ENCODE data around the gene PARM1. TPM values are rescaled to one million over a fixed set of nuclear protein-coding genes. Genes with fewer than 3 reads are reported as not detected.

Gene PARM1
- total RNA-seq, 1 donor from 2014 or later: 78.0 TPM

GRCh38 chr4:74948236-74948635 is 15.3 kb downstream of the PARM1 start:
- intact Hi-C loops (cut with DNase I): no loop called here
- Histone ChIP-seq H3K4me3 (no peak overlapping the region), H3K36me3 (no peaks in the 10 kb centered on the region), H3K27ac (peak overlapping the region; percentile 52), H3K4me1 (no peaks in the 10 kb centered on the region), H3K27me3 (no peaks in the 10 kb centered on the region), H3K9me3 (no peaks in the 10 kb centered on the region)
- no peak for TF ChIP-seq CTCF (IDR thresholded peaks at IDR 0.05)
- ATAC-seq (peak; percentile 78), DNase-seq (no peak)

GRCh38 chr4:74950200-74950599 is 17.3 kb downstream of the PARM1 start:
- Histone ChIP-seq H3K27ac (no peak overlapping the region), H3K36me3 (no peaks in the 10 kb centered on the region), H3K4me3 (no peak overlapping the region), H3K9me3 (no peaks in the 10 kb centered on the region), H3K4me1 (no peaks in the 10 kb centered on the region), H3K27me3 (no peaks in the 10 kb centered on the region)
- DNase-seq: no peak
- no peak for ATAC-seq
- intact Hi-C loops (cut with DNase I): no loop called here
- no peak for TF ChIP-seq CTCF (IDR thresholded peaks at IDR 0.05)

- no peaks in the 10 kb centered on the region for H3K4me1 ChIP-seq
- DNase-seq (no peak), ATAC-seq (no peak)
- no peak for TF ChIP-seq CTCF (IDR thresholded peaks at IDR 0.05)
- H3K4me3 ChIP-seq: no peak overlapping the region
- intact Hi-C loops (cut with DNase I): no loop called here
- H3K27me3 ChIP-seq: no peaks in the 10 kb centered on the region
- no peaks in the 10 kb centered on the region for H3K9me3 ChIP-seq
- no peak overlapping the region for H3K27ac ChIP-seq
- no peaks in the 10 kb centered on the region for H3K36me3 ChIP-seq
Measured at GRCh38 chr4:74950882-74951281, 18.0 kb downstream of the PARM1 start.

- intact Hi-C loops (cut with DNase I): no loop called here
- Histone ChIP-seq H3K4me1 (no peaks in the 10 kb centered on the region), H3K4me3 (no peak overlapping the region), H3K36me3 (no peaks in the 10 kb centered on the region), H3K9me3 (no peaks in the 10 kb centered on the region), H3K27ac (no peak overlapping the region), H3K27me3 (no peaks in the 10 kb centered on the region)
- no peak for TF ChIP-seq CTCF (IDR thresholded peaks at IDR 0.05)
- DNase-seq: no peak
- ATAC-seq: no peak
Measured at GRCh38 chr4:74953647-74954046, 20.7 kb downstream of the PARM1 start.

GRCh38 chr4:74958881-74959280 is 26.0 kb downstream of the PARM1 start:
- Histone ChIP-seq H3K9me3 (no peaks in the 10 kb centered on the region), H3K4me3 (no peak overlapping the region), H3K27ac (no peak overlapping the region), H3K36me3 (no peaks in the 10 kb centered on the region), H3K4me1 (no peaks in the 10 kb centered on the region), H3K27me3 (no peaks in the 10 kb centered on the region)
- ATAC-seq (no peak), DNase-seq (no peak)
- intact Hi-C loops (cut with DNase I): no loop called here
- TF ChIP-seq CTCF (IDR thresholded peaks at IDR 0.05): no peak

GRCh38 chr4:74961230-74961629 is 28.3 kb downstream of the PARM1 start:
- ATAC-seq: no peak
- Histone ChIP-seq H3K27ac (no peak overlapping the region), H3K4me3 (no peak overlapping the region), H3K4me1 (no peaks in the 10 kb centered on the region), H3K27me3 (no peaks in the 10 kb centered on the region), H3K9me3 (no peaks in the 10 kb centered on the region), H3K36me3 (no peaks in the 10 kb centered on the region)
- no peak for DNase-seq
- no peak for TF ChIP-seq CTCF (IDR thresholded peaks at IDR 0.05)
- intact Hi-C loops (cut with DNase I): no loop called here
